CD4-positive, alpha-beta T cell (primary cell): ENCODE measurements around the gene RRM1. TPM values are rescaled to one million over a fixed set of nuclear protein-coding genes. Genes with fewer than 3 reads are reported as not detected.

Experiments used
- ATAC-seq: fragments of 200-7000 bp; cut with Tn5 transposase; one replicate; pipeline ENCODE4 v1.10.0; 2022; ENCODE audit warnings: mild to moderate bottlenecking; ENCODE audit not compliant: poor library complexity
- CTCF ChIA-PET: fragments of 350-600 bp; sonication (Branson Sonifier 250); formaldehyde crosslinking; loops from one replicate; lab custom pipeline; 2021; ENCODE audit warnings: antibody characterized with exemption, inconsistent platforms; lab: Charles Lee
- POLR2A ChIA-PET: fragments of 350-600 bp; sonication (Branson Sonifier 250); formaldehyde crosslinking; loops from one replicate; lab custom pipeline; 2021; ENCODE audit warnings: antibody characterized with exemption, inconsistent platforms; lab: Charles Lee
- DNase-seq, 14 experiments: peaks; one replicate each; pipeline ENCODE4 v3.0.0-alpha.2; 2013 to 2020; ENCODE audit warnings: mixed read lengths in 2 of 14
- H3K27ac ChIP-seq, 2 donors: one replicate each; pipeline versions ENCODE4 v1.5.1 to v1.7.0; 2013; ENCODE audit warnings: low read length in 2 of 2, low read depth in 1 of 2, mild to moderate bottlenecking in 1 of 2
- H3K27me3 ChIP-seq, 2 experiments: 1 replicate in 1 of 2; 2 replicates in 1 of 2; pipeline versions ENCODE4 v1.6.1 to v1.7.0; 2013; ENCODE audit warnings: low read length in 2 of 2, control low read depth in 1 of 2, mild to moderate bottlenecking in 1 of 2, moderate library complexity in 1 of 2; ENCODE audit not compliant: insufficient read depth in 2 of 2, control insufficient read depth in 1 of 2
- H3K36me3 ChIP-seq: one replicate; pipeline ENCODE4 v1.6.1; 2013; ENCODE audit warnings: low read length, control low read depth; ENCODE audit not compliant: insufficient read depth
- H3K4me1 ChIP-seq: one replicate; pipeline ENCODE4 v1.6.1; 2013; ENCODE audit warnings: low read length, control low read depth; ENCODE audit not compliant: insufficient read depth
- H3K4me3 ChIP-seq: one replicate; pipeline ENCODE4 v1.5.1; 2013; ENCODE audit warnings: mild to moderate bottlenecking, low read length, moderate library complexity
- H3K9me3 ChIP-seq, 2 experiments: 1 replicate in 1 of 2; 2 replicates in 1 of 2; pipeline versions ENCODE4 v1.6.1 to v1.7.0; 2013; ENCODE audit warnings: low read length in 2 of 2, mild to moderate bottlenecking in 2 of 2, control low read depth in 1 of 2, moderate library complexity in 1 of 2; ENCODE audit not compliant: control insufficient read depth in 1 of 2, insufficient read depth in 1 of 2
- H3K27ac Mint-ChIP-seq: one replicate; pipeline ENCODE4 v1.8.0; 2020; ENCODE audit warnings: mixed read lengths
- H3K27me3 Mint-ChIP-seq: one replicate; pipeline ENCODE4 v1.8.0; 2021; ENCODE audit warnings: mixed read lengths
- H3K36me3 Mint-ChIP-seq: one replicate; pipeline ENCODE4 v1.8.0; 2021; ENCODE audit warnings: low read depth, mixed read lengths
- H3K4me1 Mint-ChIP-seq: one replicate; pipeline ENCODE4 v1.8.0; 2021; ENCODE audit warnings: low read depth, mixed read lengths
- H3K4me3 Mint-ChIP-seq: one replicate; pipeline ENCODE4 v1.8.0; 2020; ENCODE audit warnings: mild to moderate bottlenecking, mixed read lengths
- H3K9me3 Mint-ChIP-seq: one replicate; pipeline ENCODE4 v1.8.0; 2020; ENCODE audit warnings: mixed read lengths
- CTCF ChIP-seq: fragments of 200-600 bp; IDR thresholded peaks from one replicate; pipeline ENCODE4 v1.8.0; 2022; ENCODE audit warnings: antibody characterized with exemption, mild to moderate bottlenecking
- intact Hi-C, 2 experiments: fragments of 100-400 bp; cut with DNase I in 1 of 2; cut with micrococcal nuclease in 1 of 2; formaldehyde crosslinking; loops; one replicate each; pipeline versions ENCODE4 v1.15.1 to v1.9.0; 2023 to 2025; cut with DNase I, micrococcal nuclease
- total RNA-seq, 174 experiments: library from RNA in 2 of 174; stranded (reverse) in 2 of 174; gene quantifications; one replicate each; pipeline ENCODE4 v1.2.3 and lab custom pipeline; 2021 to 2026

Gene RRM1
- total RNA-seq, 2 experiments from 2014 or later = 64.7 to 73.1 TPM

DNA sequence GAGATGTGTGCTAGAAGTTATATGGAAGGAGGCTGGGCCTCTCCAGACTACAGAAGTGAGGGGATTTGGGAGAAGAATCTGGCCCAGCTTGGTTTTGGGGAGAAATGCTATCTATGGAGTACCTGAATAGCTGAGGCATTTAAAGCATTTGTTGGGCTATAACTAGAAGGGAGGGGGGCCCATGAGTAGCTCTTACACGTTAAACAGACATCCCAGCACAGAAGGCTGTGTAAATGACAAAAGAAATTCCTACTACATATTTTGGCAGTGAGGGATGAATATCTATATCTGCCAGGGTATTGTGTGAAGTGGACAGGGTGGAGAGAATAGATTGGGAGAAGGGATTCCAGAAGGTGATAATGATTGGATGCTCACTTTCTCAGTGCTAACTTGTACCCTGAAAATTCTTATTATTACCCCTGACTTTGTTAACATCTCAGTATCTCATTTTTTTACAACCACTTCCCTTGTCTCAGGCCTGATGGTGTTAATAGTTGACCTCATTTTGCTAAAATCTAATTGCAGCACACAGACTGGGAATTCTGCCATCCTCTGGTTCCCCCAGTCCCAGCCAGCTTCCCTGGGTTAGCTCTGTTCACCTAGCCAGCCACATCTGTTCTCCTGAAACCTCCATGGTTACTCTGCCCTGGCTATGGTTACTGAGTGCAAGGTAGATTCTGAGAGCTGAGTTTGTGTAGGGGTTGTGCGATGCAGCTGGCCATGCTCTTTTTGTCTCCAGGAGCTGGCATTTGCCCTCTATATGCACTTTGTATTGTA lies 28.8 kb upstream of the RRM1 start:
- no peak overlapping the region for H3K4me3 Mint-ChIP-seq
- H3K4me1 ChIP-seq = peaks cover 48% of the 10 kb centered on the region

GRCh38 chr11:4066910-4067309 lies 27.7 kb upstream of the RRM1 start:
- ATAC-seq (no peak), DNase-seq (peak in 2 of 14 experiments; percentile 21 to 32)
- peaks cover 78% of the 10 kb centered on the region for H3K4me1 Mint-ChIP-seq
- Histone ChIP-seq H3K36me3 (peaks cover 31% of the 10 kb centered on the region), H3K4me3 (no peak overlapping the region), H3K27ac (peak overlapping the region in 1 of 2 donors; percentile 32), H3K4me1 (peaks cover 50% of the 10 kb centered on the region), H3K9me3 (no peaks in the 10 kb centered on the region), H3K27me3 (no peaks in the 10 kb centered on the region)
- no peaks in the 10 kb centered on the region for H3K9me3 Mint-ChIP-seq
- intact Hi-C loops = no loop called here
- H3K27me3 Mint-ChIP-seq = no peaks in the 10 kb centered on the region
- CTCF ChIA-PET = interaction anchor here (0.7 to 1.6 kb wide), 3 partner anchors 10 to 259 kb away, joined by 3 to 4 read pairs (median 3); partner anchors contain the start of gene PGAP2
- H3K36me3 Mint-ChIP-seq = peaks cover 46% of the 10 kb centered on the region
- no peak for TF ChIP-seq CTCF
- POLR2A ChIA-PET = interaction anchor here (0.8 to 2.6 kb wide), 4 partner anchors 207 to 225 kb away, joined by 3 to 23 read pairs (median 6); partner anchors contain the start of gene STIM1
- H3K27ac Mint-ChIP-seq = peak overlapping the region; percentile 69
- no peak overlapping the region for H3K4me3 Mint-ChIP-seq

More for the DNA sequence above, 28.8 kb upstream of the RRM1 start:
- Histone ChIP-seq H3K9me3 (no peaks in the 10 kb centered on the region), H3K36me3 (peaks cover 36% of the 10 kb centered on the region), H3K27me3 (no peaks in the 10 kb centered on the region), H3K4me3 (no peak overlapping the region), H3K27ac (no peak overlapping the region)
- TF ChIP-seq CTCF = no peak
- Mint-ChIP-seq H3K27ac (peak overlapping the region; percentile 69), H3K27me3 (no peaks in the 10 kb centered on the region), H3K9me3 (no peaks in the 10 kb centered on the region), H3K4me1 (peaks cover 70% of the 10 kb centered on the region), H3K36me3 (peaks cover 49% of the 10 kb centered on the region)
- POLR2A ChIA-PET = interaction anchor here (0.6 to 2.6 kb wide), 5 partner anchors 97 to 224 kb away, joined by 3 to 23 read pairs (median 5); partner anchors contain the start of genes RHOG and STIM1
- CTCF ChIA-PET = interaction anchor here (0.8 to 2.3 kb wide), 5 partner anchors 105 to 257 kb away, joined by 3 to 10 read pairs (median 4); partner anchors contain the start of genes PGAP2 and STIM1
- no peak for ATAC-seq
- DNase-seq = no peak
- intact Hi-C loops = no loop called here

GRCh38 chr11:4068962-4069361 lies 25.6 kb upstream of the RRM1 start:
- ChIA-PET POLR2A (interaction anchor here (1.2 kb wide), 1 partner anchor 214 kb away, joined by 12 read pairs; the partner anchor contains the start of gene STIM1), CTCF (interaction anchor here (1.3 to 1.8 kb wide), 3 partner anchors 214 to 227 kb away, joined by 3 to 10 read pairs (median 5); partner anchors contain the start of gene STIM1)
- H3K27ac Mint-ChIP-seq = peak overlapping the region; percentile 69
- intact Hi-C loops = loop anchor here in 1 of 2 experiments (1.0 kb wide), 1 partner anchor 244 kb away; no protein-coding TSS in a partner anchor
- peak in 1 of 14 experiments; percentile 49 for DNase-seq
- H3K9me3 Mint-ChIP-seq = no peaks in the 10 kb centered on the region
- H3K27me3 ChIP-seq = no peaks in the 10 kb centered on the region
- H3K4me3 ChIP-seq = no peak overlapping the region
- TF ChIP-seq CTCF = no peak
- peaks cover 54% of the 10 kb centered on the region for H3K36me3 Mint-ChIP-seq
- H3K4me1 ChIP-seq = peaks cover 57% of the 10 kb centered on the region
- no peak overlapping the region for H3K4me3 Mint-ChIP-seq
- peak overlapping the region; percentile 25 to 31 for H3K27ac ChIP-seq
- H3K9me3 ChIP-seq = no peaks in the 10 kb centered on the region
- peaks cover 39% of the 10 kb centered on the region for H3K36me3 ChIP-seq
- peaks cover 95% of the 10 kb centered on the region for H3K4me1 Mint-ChIP-seq
- no peaks in the 10 kb centered on the region for H3K27me3 Mint-ChIP-seq
- peak; percentile 35 for ATAC-seq
